CD14-positive monocyte (primary cell): ENCODE data around the gene KIF26B. TPM values are rescaled to one million over a fixed set of nuclear protein-coding genes. Genes with fewer than 3 reads are reported as not detected.

Experiments used
- DNase-seq, 3 donors: peaks; one replicate each; pipeline ENCODE4 v3.0.0-alpha.2; 2011 to 2022
- H2AFZ ChIP-seq: 2 replicates; pipeline ENCODE4 v1.6.0; 2012; ENCODE audit warnings: mild to moderate bottlenecking, low read depth, low read length, inconsistent platforms; ENCODE audit not compliant: insufficient read depth, poor library complexity, severe bottlenecking
- H3K27ac ChIP-seq, 2 donors: 1 replicate in 1 of 2; 2 replicates in 1 of 2; pipeline ENCODE4 v1.5.1; 2012 to 2013; ENCODE audit warnings: low read length in 2 of 2, control low read depth in 1 of 2, inconsistent platforms in 1 of 2, low read depth in 1 of 2, mild to moderate bottlenecking in 1 of 2
- H3K27me3 ChIP-seq, 2 donors: one replicate each; pipeline versions ENCODE4 v1.6.0 to v1.6.1; 2011 to 2013; ENCODE audit warnings: low read length in 2 of 2; ENCODE audit not compliant: control insufficient read depth in 2 of 2, insufficient read depth in 2 of 2
- H3K36me3 ChIP-seq, 2 donors: replicated peaks in 1 of 2; 1 replicate in 1 of 2; 2 replicates in 1 of 2; pipeline versions ENCODE4 v1.5.1 to v1.6.1; 2012 to 2013; ENCODE audit warnings: low read length in 2 of 2, control low read depth in 1 of 2, inconsistent platforms in 1 of 2, mild to moderate bottlenecking in 1 of 2; ENCODE audit not compliant: insufficient read depth in 2 of 2, control insufficient read depth in 1 of 2
- H3K4me1 ChIP-seq, 2 donors: 1 replicate in 1 of 2; 2 replicates in 1 of 2; pipeline versions ENCODE4 v1.5.1 to v1.6.1; 2012 to 2013; ENCODE audit warnings: low read length in 2 of 2, control low read depth in 1 of 2, inconsistent platforms in 1 of 2, mild to moderate bottlenecking in 1 of 2, moderate library complexity in 1 of 2; ENCODE audit not compliant: insufficient read depth in 2 of 2, control insufficient read depth in 1 of 2
- H3K4me2 ChIP-seq: replicated peaks from 2 replicates; pipeline ENCODE3; 2012; ENCODE audit warnings: low read length, moderate library complexity, mild to moderate bottlenecking; ENCODE audit not compliant: poor library complexity, severe bottlenecking; ENCODE audit errors: extremely low read depth
- H3K4me3 ChIP-seq, 3 experiments: fragments of 200-600 bp in 1 of 3; sonication (generic) in 1 of 3; replicated peaks in 1 of 3; 1 replicate in 2 of 3; 2 replicates in 1 of 3; pipeline ENCODE4 v1.5.1; 2011 to 2013; ENCODE audit warnings: low read length in 3 of 3, mild to moderate bottlenecking in 3 of 3, control low read depth in 2 of 3, low read depth in 2 of 3, inconsistent platforms in 1 of 3, moderate library complexity in 1 of 3
- H3K79me2 ChIP-seq: 2 replicates; pipeline ENCODE4 v1.6.0; 2012; ENCODE audit warnings: mild to moderate bottlenecking, control low read depth, inconsistent platforms, low read length, moderate library complexity; ENCODE audit not compliant: insufficient read depth
- H3K9ac ChIP-seq: 2 replicates; pipeline ENCODE4 v1.6.0; 2017; ENCODE audit warnings: low read length, mild to moderate bottlenecking; ENCODE audit not compliant: insufficient read depth, poor library complexity, severe bottlenecking
- H3K9me3 ChIP-seq, 2 donors: replicated peaks in 1 of 2; 1 replicate in 1 of 2; 2 replicates in 1 of 2; pipeline versions ENCODE4 v1.5.1 to v1.6.1; 2012 to 2013; ENCODE audit warnings: low read length in 2 of 2, control low read depth in 1 of 2; ENCODE audit not compliant: control insufficient read depth in 1 of 2, insufficient read depth in 1 of 2
- H4K20me1 ChIP-seq: 2 replicates; pipeline ENCODE4 v1.6.0; 2012; ENCODE audit warnings: mild to moderate bottlenecking, low read length, control low read depth, moderate library complexity; ENCODE audit not compliant: insufficient read depth
- H3K27ac Mint-ChIP-seq, 7 donors: one replicate each; pipeline ENCODE4 v1.8.0; 2020; ENCODE audit warnings: mild to moderate bottlenecking in 7 of 7, mixed read lengths in 7 of 7, moderate library complexity in 6 of 7, inconsistent platforms in 2 of 7
- H3K27me3 Mint-ChIP-seq, 3 donors: one replicate each; pipeline ENCODE4 v1.8.0; 2021 to 2022; ENCODE audit warnings: low read depth in 3 of 3, mild to moderate bottlenecking in 3 of 3, mixed read lengths in 3 of 3, moderate library complexity in 3 of 3, inconsistent platforms in 1 of 3
- H3K36me3 Mint-ChIP-seq, 2 donors: one replicate each; pipeline ENCODE4 v1.8.0; 2020; ENCODE audit warnings: mixed read lengths in 2 of 2, inconsistent platforms in 1 of 2, mild to moderate bottlenecking in 1 of 2
- H3K4me1 Mint-ChIP-seq: one replicate; pipeline ENCODE4 v1.8.0; 2020; ENCODE audit warnings: mild to moderate bottlenecking, mixed read lengths
- H3K4me3 Mint-ChIP-seq, 2 donors: one replicate each; pipeline ENCODE4 v1.8.0; 2020; ENCODE audit warnings: mild to moderate bottlenecking in 2 of 2, mixed read lengths in 2 of 2, moderate library complexity in 1 of 2
- H3K9me3 Mint-ChIP-seq, 7 donors: one replicate each; pipeline ENCODE4 v1.8.0; 2020 to 2022; ENCODE audit warnings: mixed read lengths in 7 of 7, mild to moderate bottlenecking in 6 of 7, moderate library complexity in 6 of 7, inconsistent platforms in 2 of 7
- WGBS: methylation state at CpG from one replicate; pipeline ENCODE4 v1.1.5; 2013; ENCODE audit warnings: missing lambda C conversion rate; ENCODE audit not compliant: insufficient coverage; 5-methylcytosine and 5-hydroxymethylcytosine counted together
- intact Hi-C, 2 donors: fragments of 100-400 bp; cut with micrococcal nuclease; formaldehyde crosslinking; loops; one replicate each; pipeline versions ENCODE4 v1.15.0 to v1.15.1; 2023
- polyA plus RNA-seq, 3 donors: library from polyadenylated mRNA; depleted of rRNA in 1 of 3; unstranded in 2 of 3; stranded (reverse) in 1 of 3; fragments of 300-500 nt in 2 of 3; fragments of >200 nt in 1 of 3; fragmentation: Illumina TruSeq in 2 of 3; gene quantifications; 1 replicate in 2 of 3; 2 replicates in 1 of 3; pipeline ENCODE4 v1.2.3, GENCODE V29; 2012 to 2021
- TF ChIP-seq, protein P1 (sequence below): fragments of 200-600 bp; IDR thresholded peaks from one replicate; pipeline ENCODE4 v1.8.0; 2022; ENCODE audit warnings: antibody characterized with exemption, mild to moderate bottlenecking

The KIF26B gene
- polyA plus RNA-seq, 3 donors = 0.01 to 0.05 TPM; not detected in 1

DNA sequence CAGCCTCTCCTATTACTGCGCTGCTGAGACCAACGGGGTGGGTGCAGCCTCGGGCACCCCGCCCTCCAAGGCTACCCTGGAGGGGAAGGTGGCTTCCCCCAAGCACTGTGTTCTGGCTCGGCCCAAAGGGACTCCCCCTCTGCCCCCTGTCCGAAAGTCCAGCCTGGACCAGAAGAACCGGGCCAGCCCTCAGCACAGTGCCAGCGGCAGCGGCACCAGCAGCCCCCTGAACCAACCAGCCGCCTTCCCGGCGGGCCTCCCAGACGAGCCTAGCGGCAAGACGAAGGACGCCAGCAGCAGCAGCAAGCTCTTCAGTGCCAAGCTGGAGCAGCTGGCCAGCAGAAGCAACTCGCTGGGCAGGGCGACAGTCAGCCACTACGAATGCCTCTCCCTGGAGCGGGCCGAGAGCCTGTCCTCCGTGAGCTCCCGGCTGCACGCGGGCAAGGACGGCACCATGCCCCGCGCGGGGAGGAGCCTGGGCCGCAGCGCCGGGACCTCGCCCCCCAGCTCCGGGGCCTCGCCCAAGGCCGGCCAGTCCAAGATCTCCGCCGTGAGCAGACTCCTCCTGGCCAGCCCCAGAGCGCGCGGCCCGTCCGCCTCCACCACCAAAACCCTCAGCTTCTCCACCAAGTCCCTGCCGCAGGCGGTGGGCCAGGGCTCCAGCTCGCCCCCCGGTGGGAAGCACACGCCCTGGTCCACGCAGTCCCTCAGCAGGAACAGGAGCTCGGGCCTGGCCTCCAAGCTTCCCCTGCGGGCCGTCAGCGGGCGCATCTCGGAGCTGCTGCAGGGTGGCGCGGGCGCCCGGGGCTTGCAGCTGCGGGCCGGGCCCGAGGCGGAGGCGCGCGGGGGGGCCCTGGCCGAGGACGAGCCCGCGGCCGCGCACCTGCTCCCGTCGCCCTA lies 533.1 kb downstream of the KIF26B start:
- peak overlapping the region in 1 of 3 experiments; percentile 23 for H3K4me3 ChIP-seq
- Mint-ChIP-seq H3K9me3 (peaks cover 0 to 5% (median 0%) of the 10 kb centered on the region in 7 donors), H3K4me3 (peak overlapping the region in 1 of 2 donors; percentile 67), H3K27me3 (peaks cover 13 to 36% (median 21%) of the 10 kb centered on the region in 3 donors), H3K4me1 (peaks cover 13% of the 10 kb centered on the region), H3K27ac (no peak overlapping the region), H3K36me3 (peaks cover 2 to 3% of the 10 kb centered on the region in 2 donors)
- H2AFZ ChIP-seq = no peak overlapping the region
- no peak overlapping the region for H3K9ac ChIP-seq
- H3K4me1 ChIP-seq = peaks cover 8 to 17% of the 10 kb centered on the region in 2 donors
- TF ChIP-seq, protein P1, sequence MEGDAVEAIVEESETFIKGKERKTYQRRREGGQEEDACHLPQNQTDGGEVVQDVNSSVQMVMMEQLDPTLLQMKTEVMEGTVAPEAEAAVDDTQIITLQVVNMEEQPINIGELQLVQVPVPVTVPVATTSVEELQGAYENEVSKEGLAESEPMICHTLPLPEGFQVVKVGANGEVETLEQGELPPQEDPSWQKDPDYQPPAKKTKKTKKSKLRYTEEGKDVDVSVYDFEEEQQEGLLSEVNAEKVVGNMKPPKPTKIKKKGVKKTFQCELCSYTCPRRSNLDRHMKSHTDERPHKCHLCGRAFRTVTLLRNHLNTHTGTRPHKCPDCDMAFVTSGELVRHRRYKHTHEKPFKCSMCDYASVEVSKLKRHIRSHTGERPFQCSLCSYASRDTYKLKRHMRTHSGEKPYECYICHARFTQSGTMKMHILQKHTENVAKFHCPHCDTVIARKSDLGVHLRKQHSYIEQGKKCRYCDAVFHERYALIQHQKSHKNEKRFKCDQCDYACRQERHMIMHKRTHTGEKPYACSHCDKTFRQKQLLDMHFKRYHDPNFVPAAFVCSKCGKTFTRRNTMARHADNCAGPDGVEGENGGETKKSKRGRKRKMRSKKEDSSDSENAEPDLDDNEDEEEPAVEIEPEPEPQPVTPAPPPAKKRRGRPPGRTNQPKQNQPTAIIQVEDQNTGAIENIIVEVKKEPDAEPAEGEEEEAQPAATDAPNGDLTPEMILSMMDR = no peak
- H3K27me3 ChIP-seq = peaks cover 0 to 14% of the 10 kb centered on the region in 2 donors
- no peak overlapping the region for H3K27ac ChIP-seq
- no peaks in the 10 kb centered on the region for H3K36me3 ChIP-seq
- no peak for DNase-seq
- H4K20me1 ChIP-seq = no peaks in the 10 kb centered on the region
- peak overlapping the region; percentile 50 for H3K4me2 ChIP-seq
- 40% methylated on average over 73 of the region's 74 CpGs for WGBS
- no peaks in the 10 kb centered on the region for H3K79me2 ChIP-seq
- intact Hi-C loops = no loop called here
- H3K9me3 ChIP-seq = no peaks in the 10 kb centered on the region

DNA sequence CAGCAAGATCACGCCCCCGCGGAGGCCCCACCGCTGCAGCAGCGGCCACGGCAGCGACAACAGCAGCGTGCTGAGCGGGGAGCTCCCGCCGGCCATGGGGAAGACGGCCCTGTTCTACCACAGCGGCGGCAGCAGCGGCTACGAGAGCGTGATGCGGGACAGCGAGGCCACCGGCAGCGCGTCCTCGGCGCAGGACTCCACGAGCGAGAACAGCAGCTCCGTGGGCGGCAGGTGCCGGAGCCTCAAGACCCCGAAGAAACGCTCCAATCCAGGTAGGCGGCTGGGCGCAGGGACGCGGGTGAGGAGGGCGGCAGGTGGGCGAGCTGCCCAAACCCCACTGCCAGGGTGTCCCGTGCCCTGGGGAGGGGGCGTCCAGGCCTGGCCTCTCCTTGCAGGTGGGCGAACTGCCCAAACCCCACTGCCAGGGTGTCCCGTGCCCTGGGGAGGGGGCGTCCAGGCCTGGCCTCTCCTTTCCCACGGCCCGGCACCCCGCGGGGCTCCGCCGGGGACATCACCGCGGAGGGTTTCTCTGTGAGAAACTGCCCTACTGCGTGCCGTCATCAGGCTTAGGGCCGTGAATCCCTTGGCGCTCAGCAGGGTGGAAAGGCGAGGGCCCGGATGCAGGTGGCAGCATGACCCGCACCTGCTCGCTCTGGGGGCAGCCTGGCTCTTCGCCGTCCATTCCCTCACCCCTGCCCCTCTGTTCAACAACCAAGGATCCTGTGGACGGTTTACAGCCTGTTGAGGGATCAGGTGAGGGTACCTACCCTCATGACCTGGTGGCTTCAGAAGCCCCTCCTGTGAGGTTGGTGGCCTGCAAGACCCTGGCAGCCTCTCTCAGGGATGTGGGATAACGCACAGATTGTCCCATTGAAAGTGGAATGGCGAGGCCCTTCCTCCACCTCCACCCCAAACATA lies 534.0 kb downstream of the KIF26B start:
- H3K27ac Mint-ChIP-seq = no peak overlapping the region
- intact Hi-C loops = no loop called here
- no peak overlapping the region for H2AFZ ChIP-seq
- peaks cover 2 to 3% of the 10 kb centered on the region in 2 donors for H3K36me3 Mint-ChIP-seq
- no peak overlapping the region for H3K27ac ChIP-seq
- 84% methylated on average over 57 of the region's 63 CpGs for WGBS
- H3K4me1 Mint-ChIP-seq = peaks cover 13% of the 10 kb centered on the region
- no peaks in the 10 kb centered on the region for H3K36me3 ChIP-seq
- peaks cover 8 to 17% of the 10 kb centered on the region in 2 donors for H3K4me1 ChIP-seq
- H3K27me3 ChIP-seq = peaks cover 0 to 14% of the 10 kb centered on the region in 2 donors
- peaks cover 0 to 5% (median 0%) of the 10 kb centered on the region in 7 donors for H3K9me3 Mint-ChIP-seq
- H3K4me2 ChIP-seq = no peak overlapping the region
- no peaks in the 10 kb centered on the region for H4K20me1 ChIP-seq
- no peak for DNase-seq
- TF ChIP-seq, protein P1 = no peak
- H3K9ac ChIP-seq = no peak overlapping the region
- no peak overlapping the region for H3K4me3 ChIP-seq
- peak overlapping the region in 1 of 2 donors; percentile 22 for H3K4me3 Mint-ChIP-seq
- no peaks in the 10 kb centered on the region for H3K79me2 ChIP-seq
- H3K9me3 ChIP-seq = no peaks in the 10 kb centered on the region
- H3K27me3 Mint-ChIP-seq = peaks cover 13 to 37% (median 16%) of the 10 kb centered on the region in 3 donors
